Superior temporal gyrus (tissue), 1 donor: ENCODE results near the gene SOX3.

Source experiments
- DNase-seq: peaks from one replicate; pipeline ENCODE4 v3.0.0-alpha.2; 2016; ENCODE audit errors: extremely low spot score

SOX3 gene

GRCh38 chrX:140504371-140505324 lies at the start of gene SOX3:
Gene SOX3 (minus strand): TSS chrX:140505069. CDS start chrX:140505060, 9 bp downstream.
- DNase-seq = no peak

DNA sequence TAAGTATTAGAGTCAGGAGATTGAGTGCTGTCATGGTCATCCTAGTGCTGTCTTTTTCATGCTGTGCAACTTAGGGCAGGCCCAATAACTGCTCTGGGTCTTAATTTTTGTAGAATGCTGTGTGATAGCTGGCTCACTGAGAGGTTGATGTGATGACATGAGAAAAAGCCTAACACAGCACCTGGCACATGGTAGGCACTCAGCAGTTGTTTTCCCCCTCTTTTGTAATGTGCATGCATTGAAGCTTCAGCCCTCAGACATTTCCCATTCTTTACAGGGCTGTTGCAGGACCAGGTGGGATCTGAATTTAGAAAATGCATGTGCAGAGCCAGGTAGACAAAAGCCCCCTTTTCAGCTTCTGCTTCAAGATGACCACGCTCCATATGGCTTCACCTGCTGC lies 44.1 kb upstream of the SOX3 start:
- no peak for DNase-seq

DNA sequence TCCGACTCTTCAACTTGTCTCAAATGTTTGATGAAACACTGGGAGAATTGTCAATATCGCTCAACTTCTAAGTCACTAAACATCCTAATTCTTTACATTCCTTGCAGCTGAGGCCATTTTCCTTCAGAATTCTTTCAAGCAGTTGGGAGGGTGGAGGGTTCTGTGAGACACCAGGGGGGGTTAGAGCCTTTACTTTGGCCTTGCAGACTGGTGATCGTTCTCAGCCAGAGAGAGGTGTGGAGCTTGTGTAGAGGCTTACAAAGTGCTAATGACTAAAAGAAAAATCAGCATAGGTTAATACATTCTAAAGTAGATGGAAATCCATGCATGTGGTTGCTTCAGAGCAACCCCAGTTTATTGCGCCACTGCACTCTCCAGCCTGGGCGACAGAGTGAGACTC lies 21.3 kb upstream of the SOX3 start:
- no peak for DNase-seq

- DNase-seq = no peak
Measured at GRCh38 chrX:140525448-140525847, 20.6 kb upstream of the SOX3 start.

DNA sequence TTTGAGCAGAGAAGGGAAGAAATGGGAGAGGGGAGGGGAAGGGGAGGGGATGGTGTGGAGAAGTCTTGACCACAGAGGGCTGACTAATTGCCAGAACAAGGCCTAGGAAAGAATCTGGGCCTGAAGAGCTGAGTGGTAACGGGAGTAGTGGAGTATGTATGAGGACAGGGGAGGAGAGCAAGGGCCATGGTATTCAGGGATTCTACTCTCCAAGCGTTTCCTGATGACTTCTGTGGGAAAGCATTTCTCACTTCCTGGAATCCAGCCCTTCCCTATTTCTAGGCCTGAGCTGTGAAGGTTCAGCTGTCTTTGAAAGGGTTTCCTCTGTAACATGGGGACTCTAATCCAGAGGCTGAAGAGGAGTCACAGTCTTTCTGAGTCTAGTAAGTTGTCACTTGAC lies 19.7 kb upstream of the SOX3 start:
- DNase-seq = no peak

DNA sequence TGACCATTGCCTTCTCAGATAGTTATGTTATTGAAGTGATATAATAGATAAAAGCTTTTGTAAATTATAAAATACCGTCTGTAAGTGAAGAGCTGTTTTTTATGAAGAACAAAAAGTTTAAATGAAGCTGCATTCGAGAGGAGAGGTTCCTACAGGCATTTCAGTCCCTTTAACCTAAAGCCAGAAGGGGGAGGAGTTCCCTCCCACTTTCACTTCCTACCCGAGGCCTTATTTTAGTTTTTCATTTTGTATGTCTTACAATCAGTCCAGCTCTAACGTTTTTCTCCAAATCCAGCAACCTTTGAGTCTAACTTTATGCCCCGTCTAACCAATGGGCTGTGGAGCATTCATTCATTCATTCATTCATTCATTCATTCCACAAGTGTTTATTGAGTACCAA lies 16.5 kb upstream of the SOX3 start:
- DNase-seq = no peak

DNA sequence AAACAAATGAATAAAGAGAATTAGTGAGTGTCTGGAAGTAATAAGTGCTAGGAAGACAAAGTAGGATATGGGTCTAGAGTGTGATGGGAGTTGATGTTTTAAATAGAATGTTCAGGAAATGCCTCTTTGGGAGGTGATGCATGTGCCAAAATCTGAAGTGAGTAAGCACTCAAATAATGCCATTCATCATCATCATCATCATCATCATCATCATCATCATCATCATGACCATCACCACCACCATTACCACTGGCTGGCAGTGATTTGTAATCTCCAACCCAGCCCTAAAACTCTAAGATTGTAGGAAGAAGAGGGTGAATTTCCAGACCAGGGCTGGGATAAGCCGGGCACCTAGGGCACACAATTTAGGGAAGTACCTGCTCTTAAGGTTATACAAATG lies 9.7 kb upstream of the SOX3 start:
- no peak for DNase-seq

DNA sequence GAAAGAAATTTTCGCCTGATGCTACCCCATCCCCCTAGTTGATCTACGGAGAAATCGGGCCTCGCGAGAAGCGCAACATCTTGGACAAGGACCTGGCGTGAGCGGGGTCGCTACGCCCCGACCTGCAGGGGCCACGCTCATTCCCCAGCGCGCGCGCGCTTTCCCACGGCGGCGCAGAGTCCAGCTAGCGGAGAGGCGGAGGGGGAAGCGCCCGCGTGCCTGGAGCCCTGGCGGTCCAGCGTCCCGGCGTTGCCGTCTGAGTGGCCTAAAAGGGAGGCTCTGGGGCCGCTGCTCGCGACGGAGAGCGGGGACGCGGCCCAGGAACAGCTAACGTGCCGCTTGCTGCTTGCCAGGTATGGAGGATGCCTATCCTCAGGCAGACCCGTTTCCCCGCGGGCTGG lies 6.0 kb upstream of the SOX3 start:
- no peak for DNase-seq

DNA sequence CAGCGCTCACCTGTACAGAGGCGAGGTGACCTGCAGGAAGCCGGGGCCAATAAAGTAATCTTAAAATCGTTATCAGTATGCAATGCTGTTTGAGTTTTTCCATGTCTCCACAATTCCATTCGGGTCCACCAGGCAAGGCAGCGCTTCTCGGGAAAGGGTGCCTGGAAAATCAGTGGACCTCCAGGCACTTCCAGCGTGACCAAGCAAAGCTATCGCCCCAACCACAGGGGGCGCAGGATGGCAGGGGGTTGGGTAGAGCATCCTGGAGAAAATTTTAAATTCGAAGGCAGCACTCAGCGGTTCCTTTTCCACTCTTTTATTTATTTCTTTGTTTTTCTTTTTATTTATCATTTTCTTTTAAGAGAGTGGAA lies 5.4 kb upstream of the SOX3 start:
- DNase-seq = no peak

GRCh38 chrX:140509468-140510305 lies 4.8 kb upstream of the SOX3 start:
- no peak for DNase-seq

DNA sequence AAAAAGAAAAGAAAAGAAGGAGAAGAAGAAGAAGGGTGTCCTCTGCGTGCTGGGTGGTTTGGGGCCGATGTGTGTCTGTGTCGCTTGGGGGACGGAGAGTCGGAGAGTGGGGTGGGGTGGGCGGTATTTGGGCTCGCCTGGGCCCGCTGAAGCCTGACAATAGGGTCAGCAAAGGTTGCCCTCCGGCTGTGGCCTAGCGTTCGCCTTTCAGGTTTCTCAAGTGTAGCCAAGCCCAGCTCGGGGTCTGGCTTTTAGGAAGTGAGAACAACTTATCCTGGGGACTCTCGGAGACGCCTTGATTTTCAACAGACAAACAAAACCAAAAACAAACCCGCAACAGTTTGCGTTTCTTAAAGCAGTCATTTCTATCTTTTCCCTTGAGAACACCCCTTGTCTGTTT lies 4.1 kb upstream of the SOX3 start:
- DNase-seq = no peak

GRCh38 chrX:140507982-140508305 lies 3.1 kb upstream of the SOX3 start:
- DNase-seq = peak; percentile 16

DNA sequence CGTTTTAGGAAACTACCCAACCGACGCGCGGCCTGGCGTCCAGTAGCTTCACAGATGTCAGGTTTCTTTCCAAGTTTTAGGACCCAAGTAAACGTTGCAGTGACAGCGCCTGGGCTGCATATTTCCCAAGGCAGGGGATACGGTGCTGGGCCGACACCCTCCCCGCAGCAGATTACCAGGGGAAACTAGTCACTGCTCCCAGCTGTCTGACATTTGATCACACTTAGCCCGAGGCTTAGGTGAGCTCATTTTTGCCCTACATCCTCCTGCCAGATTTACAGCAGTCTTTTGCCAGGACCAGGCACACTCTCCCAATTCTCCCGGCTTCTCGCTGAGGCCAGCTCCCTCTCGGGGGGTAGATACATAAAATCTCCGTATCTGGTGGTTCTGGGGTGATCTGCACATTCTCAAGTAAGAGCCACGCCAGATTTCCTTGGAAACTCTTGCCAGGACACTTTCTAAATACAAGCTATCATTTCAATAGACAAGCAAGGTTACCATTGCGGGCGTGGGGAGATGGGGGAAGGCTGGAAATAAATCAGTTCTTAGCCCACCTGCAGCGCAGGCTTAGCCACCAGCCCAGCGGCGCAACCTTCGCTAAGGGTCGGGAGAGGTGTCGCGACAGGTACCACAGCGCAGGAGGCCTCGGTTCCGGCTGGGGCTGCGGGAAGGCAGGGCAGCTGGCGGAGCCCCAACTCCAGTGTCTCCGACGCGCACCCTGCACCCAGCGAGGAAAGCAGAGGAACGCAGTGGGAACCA lies 2.5 kb upstream of the SOX3 start:
- no peak for DNase-seq

DNA sequence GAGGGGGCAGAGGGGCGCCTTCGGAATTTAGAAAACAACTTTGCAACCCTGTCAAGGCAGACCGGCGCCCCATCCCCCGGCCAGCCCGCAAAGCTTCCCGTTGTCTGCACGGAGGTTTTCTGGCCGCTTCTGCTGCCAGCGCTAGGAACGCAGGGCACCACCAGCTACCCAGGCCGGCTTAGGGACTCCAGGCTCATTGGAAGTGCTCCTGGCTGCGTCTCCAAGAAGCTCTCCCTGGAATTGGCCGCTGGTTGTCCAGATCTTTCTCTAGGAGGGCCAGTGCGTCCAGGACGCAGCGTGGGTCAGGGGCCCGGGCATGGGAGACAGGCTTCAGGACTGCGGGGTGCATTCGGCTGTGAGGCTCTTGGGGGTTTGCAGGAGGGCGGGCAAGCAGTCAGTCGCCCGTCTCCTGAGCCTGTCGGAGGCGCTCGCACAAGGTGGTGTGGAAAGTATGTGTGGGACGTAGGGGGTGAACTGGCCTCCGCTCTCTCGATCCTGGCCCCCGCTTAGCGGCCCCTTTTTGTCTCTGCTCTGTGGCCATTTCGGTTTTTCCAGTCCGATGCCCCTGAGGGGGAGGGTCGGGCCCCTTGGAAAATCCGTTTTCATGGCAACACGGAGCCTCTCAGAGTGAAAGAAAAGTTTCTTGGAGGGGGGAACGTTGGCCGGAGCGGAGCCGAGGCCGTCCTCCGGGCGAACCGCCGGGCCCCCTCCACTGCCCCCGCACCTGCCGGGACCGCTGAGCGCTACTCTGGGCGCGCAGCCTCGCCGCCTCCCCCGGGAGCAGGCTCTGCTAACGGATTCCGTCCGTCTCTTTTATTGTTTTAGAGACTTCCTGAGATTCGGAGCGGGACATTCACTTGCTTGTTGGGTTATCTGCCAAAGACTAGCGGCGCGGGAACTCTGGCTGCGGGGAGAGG lies 810 bp upstream of the SOX3 start:
- no peak for DNase-seq

DNA sequence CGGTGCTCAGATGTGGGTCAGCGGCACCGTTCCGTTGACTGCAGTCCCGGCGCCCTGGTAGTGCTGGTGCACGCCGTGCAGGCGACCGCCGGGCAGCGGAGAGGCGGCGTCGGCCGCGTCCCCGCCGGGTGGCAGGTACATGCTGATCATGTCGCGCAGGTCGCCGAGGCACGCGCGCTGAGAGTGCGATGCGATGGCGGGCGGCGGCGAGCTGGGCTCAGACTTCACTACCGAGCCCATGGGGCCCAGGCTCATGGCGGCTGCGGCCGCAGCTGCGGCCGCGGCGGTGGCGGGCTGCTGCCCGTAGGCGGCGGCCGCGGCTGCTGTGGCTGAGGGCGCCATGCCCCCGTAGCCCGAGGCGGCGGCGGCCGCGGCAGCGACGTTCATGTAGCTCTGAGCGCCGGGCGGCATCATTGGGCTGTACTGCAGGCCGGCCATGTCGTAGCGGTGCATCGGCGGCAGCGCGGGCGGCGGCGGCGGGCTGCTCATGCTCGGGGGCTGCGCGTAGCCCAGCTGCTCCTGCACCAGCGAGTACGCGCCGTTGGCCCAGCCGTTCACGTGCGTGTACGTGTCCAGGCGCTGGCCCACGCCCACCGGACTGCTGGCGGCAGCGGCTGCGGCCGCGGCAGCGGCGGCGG lies 1.0 kb downstream of the SOX3 start:
- DNase-seq = peak; percentile 13

DNA sequence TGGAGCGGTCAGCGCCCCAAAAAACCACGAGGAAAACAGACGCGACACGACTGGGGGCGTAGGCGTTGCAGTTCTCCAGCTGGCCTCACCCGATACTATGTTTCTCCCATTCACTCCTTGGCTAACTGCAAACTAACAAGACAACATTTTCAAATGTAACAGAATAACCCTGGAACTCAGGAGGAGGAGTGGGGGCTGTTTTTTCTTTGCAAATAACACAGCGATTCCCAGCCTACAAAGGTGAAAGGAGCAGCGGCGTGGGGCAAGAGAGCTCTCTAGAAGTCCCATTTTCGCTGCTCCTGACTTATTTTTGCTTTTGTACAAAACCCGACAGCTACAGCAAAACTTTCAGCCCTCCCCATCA lies 1.6 kb downstream of the SOX3 start:
- DNase-seq = peak; percentile 8

DNA sequence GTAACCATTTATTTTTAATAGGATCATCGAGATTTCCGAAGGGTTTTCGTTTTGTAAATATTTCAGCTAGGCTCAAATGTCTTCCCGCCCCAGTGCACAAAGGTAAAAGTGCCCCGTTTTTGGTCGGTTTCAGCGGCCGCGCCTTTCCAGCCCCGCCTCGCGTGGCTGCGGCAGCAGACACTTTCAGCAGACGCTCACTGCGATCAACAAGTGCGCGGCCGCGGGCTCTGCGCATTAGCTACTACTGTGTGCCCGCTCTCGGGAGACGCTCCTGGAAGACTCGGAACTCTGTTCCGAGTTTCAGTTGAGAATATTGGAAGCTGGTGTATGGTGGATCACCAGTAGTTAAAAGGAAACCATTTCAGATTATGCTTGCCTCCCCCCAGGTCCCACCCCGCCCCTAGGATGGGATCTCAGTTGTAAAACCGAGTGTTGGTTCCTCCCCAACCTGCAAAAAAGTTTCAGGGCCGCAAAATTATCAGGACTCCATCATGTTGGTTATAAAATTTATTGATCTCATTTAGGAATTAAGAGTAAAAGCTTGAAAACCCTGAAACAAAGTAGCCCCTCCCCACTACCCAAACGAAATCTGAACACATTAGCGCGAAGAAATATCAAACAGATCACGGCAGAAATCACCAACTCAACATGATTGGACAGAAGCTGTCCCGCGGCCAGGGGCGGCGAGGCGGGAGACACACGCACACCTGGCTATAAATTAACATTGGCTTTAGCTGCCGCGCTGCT lies 2.2 kb downstream of the SOX3 start:
- DNase-seq = no peak

- no peak for DNase-seq
Measured at GRCh38 chrX:140501940-140502468, 2.9 kb downstream of the SOX3 start.

DNA sequence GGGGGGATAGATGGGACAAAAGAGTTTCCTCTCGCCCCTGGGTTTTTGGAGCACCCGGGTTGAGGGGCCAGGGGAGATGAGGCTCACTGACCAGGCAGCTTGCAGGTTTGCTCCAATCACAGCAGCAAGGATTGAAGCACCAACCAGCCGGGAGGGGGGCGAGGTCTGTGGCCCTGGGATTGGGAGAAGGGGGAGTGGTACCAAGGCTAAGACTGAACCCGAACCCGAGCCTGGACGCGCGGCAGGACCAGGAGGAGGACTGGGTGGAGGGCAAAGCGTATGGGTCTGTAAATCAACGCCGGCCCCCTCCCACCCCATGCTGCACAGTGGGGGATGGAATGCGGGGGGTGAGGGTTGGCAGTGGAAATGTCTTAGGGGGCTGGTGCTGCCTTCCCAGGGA lies 3.5 kb downstream of the SOX3 start:
- DNase-seq = no peak

DNA sequence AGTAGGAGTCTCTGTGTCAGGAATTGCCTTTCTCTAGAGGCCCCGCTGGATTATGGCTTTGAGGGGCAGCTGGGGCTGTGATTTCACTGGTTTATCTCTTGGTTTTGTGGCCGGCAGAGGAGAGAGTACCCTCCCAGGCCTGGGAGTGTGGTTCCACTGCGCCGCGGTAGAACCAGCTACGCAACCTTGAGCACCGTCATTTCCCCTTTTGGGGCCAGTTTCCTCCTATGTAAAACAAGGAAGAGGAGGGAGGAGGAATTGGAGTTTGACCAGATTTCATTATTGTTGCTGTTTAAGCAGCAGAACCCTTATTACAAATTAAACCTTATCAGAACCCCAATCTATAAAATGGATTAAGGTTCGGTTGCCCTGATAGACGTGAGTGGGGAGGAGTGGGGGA lies 4.4 kb downstream of the SOX3 start:
- DNase-seq = no peak
